ENCODE results near the gene GPC3. TPM values are rescaled to one million over a fixed set of nuclear protein-coding genes. Genes with fewer than 3 reads are reported as not detected.
"Not testable (repeated sequence)": the region's sequence is repeated elsewhere in the genome, so short reads cannot be mapped to it uniquely, and the experiment has no call there.

Gene GPC3
- total RNA-seq, 1 experiment from 2014 or later, result not detected

GRCh38 chrX:133563705-133564104, 421.7 kb downstream of the GPC3 start:
- DNase-seq (ENCODE audit: low read depth), result no peak

DNA sequence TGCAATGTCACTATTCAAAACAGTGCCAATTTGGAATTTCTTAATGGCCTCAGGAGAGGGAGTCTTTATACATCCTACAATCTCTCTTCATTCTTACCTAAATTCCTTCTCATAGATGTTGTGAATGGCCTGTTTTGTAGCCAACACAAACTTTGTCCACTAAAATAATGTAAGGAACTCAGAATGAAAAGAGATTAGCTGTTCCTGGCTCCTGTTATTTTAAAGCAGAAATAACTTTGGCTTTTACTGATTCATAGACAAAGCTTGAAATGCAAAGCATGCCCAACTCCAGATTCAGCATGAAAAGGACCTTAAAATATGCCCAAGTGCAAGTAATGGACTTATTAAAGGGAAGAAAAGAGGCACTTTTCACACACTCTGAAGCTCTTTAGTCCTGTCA, 424.1 kb downstream of the GPC3 start:
- DNase-seq (ENCODE audit: low read depth), result no peak

DNA sequence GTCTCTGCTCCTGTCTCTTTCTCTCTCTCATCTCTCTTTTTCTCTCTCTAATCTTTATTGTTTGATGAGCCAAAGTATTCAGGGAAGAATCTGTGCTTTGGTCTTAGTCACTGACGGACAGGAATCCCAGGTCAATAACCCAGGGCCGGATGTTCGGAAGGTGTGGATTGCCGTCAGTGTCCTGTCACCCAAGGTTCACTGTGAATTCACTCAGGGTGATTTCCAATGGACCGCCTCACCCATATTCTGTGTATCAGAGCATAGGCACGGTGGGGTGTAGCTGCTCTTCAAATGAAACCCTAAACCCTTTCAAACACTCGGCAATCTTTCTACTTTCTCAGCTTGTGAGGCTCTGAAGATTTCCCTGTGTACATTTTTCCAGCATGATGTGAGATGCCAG, 425.5 kb downstream of the GPC3 start:
- DNase-seq (ENCODE audit: low read depth), result no peak

- no peak for DNase-seq (ENCODE audit: low read depth)
Measured at GRCh38 chrX:133555782-133556458, 429.5 kb downstream of the GPC3 start.

DNA sequence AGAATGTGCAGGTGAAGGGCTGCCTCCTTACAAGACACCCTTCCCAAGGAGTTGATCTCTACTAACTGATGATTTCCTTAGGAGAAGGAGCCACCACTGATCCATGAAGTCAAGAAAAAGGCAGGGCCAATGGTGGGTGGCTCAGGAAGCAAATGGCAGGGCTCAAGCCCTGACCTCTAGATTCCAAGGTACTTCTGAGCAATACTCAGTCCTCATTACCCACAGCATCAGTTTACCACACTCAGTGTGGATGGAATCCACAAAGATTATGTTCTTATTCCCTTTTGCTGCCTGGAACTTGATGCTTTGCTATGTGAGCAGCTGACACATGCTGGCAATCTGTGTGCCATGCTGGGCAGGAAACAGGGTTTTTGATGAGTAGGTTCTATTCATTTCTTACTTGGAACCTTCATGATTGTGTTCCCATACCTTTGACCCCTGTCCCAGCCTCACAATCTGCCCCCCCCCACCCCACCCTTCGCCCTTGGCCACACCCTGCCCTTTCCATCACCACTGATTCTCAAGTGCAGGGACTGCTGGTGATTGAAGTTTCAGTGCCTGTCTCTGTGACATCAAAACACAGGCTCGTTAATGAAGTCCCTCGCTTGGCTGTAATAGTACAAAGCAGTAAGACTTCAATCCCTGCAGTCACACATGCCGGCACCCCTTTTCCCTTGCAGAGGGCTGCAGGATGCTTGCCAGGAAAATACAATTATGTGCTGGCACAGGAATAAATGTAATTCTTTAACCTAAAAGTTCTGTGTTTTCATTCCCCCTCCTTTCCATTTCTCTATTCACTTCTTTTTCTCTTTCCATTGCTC, 434.5 kb downstream of the GPC3 start:
- DNase-seq (ENCODE audit: low read depth), result no peak

- DNase-seq (ENCODE audit: low read depth), result no peak
Measured at GRCh38 chrX:133549295-133549933, 436.0 kb downstream of the GPC3 start.

- DNase-seq (ENCODE audit: low read depth), result no peak
Measured at GRCh38 chrX:133546441-133546840, 439.0 kb downstream of the GPC3 start.

DNA sequence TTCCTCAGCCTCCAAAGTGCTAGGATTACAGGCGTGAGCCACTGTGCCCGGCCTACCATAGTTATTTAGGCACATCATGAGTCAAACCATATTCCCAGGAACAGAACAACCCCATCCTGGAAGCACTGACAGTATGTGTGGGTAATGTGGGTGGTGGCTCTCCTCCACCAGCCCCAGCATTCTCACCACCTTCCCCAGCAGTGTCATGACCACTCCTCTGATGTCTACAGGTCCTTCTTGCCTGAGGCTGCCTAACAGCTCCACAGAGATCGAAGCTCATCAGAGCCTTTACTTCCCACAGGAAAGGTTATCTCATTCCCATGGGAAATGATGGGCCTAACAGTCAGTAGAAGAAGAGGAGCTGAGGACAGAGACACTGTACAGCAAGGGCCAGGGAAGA, 440.6 kb downstream of the GPC3 start:
- DNase-seq (ENCODE audit: low read depth), result peak; percentile 31

GRCh38 chrX:133544115-133544514, 441.3 kb downstream of the GPC3 start:
- peak; percentile 96 for DNase-seq (ENCODE audit: low read depth)

DNA sequence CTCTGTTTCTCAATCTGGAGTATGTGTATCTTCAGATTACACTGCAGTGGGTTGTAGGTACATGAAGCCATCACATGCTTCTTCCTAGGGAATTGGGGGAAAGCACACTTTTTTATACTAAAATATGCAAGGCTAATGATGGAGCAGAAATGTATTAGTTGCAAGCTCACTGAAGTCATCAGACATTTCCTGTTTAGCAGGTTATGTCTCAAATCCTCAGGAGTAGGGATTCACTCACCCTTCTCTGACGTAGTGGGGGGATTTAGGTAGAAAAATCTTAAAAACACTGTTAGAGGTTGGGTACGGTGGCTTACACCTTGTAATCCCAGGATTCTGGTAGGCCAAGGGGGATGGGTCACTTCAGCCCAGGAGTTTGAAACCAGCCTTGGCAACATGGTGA, 441.7 kb downstream of the GPC3 start:
- DNase-seq (ENCODE audit: low read depth), result peak; percentile 2

- DNase-seq (ENCODE audit: low read depth), result no peak
Measured at GRCh38 chrX:133542476-133542875, 442.9 kb downstream of the GPC3 start.

- no peak for DNase-seq (ENCODE audit: low read depth)
Measured at GRCh38 chrX:133541021-133541420, 444.4 kb downstream of the GPC3 start.

- no peak for DNase-seq (ENCODE audit: low read depth)
Measured at GRCh38 chrX:133538148-133538547, 447.2 kb downstream of the GPC3 start.

- DNase-seq (ENCODE audit: low read depth), result no peak
Measured at GRCh38 chrX:133537142-133537541, 448.3 kb downstream of the GPC3 start.

- no peak for DNase-seq (ENCODE audit: low read depth)
Measured at GRCh38 chrX:133535066-133535465, 450.3 kb downstream of the GPC3 start.

GRCh38 chrX:133534172-133534571, 451.2 kb downstream of the GPC3 start:
- no peak for DNase-seq (ENCODE audit: low read depth)

DNA sequence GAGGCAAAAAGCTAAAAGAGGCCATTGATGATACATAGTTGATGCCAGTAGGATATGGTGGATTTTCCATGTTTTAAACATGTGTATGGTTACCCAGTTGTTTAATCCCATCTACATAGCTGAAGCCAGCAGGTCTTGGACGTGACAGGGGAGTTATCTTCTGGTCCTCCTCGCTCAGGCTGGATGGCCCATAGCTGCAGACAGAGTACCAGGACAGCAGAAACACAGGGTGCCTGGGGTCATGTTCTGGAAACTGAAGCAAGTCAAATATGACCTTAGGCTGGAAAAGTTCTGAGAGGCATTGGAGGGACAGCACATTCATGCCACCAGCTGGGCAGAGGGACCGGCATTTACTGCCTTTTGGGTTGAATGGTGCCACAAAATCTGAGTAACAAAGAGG, 452.1 kb downstream of the GPC3 start:
- no peak for DNase-seq (ENCODE audit: low read depth)

DNA sequence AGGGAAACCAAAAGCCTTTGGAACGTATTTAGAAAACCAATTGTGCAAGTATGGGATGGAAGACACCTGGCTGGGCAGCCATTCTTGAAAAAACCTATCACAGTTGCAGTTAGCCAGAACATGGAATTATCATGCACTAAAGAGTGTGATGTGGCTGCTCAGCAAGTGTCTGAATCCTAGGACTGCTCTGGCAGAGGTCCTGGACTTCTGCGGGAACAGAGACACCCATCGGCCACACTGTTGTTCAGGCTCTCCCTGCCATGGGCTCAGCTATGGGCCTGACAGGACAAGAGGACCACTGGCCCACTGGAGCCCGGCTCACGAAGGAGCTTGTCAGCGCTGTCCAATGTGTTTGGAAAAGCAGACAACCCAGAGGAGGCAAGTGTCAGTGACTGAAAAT, 454.4 kb downstream of the GPC3 start:
- no peak for DNase-seq (ENCODE audit: low read depth)

DNA sequence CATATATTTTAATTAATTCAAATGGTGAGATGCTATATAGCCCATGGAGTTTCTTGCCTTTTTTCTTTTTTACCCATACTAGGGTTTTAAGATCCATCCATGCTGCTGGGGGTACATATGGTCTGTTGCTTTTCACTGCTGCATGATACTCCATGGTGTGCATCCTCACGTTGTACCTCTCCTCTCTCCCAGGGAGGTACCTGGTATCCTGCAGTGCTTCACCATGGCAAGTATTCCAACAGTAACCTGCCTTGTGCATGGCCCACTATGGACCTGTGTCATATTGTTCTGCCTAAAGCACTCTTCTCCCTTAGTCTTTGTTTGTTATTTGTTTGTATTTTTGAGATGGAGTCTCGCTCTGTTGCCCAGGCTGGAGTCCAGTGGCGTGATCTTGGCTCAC, 455.8 kb downstream of the GPC3 start:
- no peak for DNase-seq (ENCODE audit: low read depth)

DNA sequence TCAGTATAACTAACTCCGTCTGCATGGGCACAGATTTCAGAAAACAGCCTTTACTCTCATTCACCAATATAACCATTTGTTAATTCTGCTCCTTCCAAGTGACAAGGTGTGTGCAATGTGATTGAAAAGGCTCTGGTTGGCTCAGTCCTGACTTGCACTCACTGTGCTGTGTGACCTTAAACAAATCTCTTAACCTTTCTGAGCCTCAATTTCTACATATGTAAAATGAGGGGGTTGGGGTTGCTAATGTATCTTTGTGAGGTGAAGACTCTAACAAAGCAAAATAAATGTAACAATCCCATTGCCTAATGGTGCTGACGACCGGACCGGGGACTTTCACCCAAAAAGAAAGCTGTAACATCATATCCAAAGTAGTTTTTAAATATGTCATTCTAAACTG, 457.6 kb downstream of the GPC3 start:
- DNase-seq (ENCODE audit: low read depth), result no peak

DNA sequence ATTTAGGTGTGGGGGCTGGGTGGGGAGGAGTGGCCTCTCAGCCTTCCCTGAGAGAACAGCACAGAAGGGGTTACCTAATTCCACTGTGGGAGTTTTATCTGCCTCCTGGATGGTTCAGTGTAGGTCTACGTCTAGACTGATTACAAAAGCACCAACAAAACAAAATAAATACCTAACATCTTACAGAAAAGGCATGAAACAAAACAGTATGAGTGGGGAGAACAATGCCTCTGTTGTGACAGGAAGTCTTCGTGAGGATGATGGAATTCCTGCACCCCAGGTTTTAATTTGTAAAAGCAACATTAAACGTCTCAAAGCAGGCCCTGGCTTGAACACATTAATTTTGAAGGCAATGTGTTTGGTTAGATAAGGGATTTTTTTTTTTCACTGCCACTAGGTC, 458.0 kb downstream of the GPC3 start:
- DNase-seq (ENCODE audit: low read depth), result no peak

DNA sequence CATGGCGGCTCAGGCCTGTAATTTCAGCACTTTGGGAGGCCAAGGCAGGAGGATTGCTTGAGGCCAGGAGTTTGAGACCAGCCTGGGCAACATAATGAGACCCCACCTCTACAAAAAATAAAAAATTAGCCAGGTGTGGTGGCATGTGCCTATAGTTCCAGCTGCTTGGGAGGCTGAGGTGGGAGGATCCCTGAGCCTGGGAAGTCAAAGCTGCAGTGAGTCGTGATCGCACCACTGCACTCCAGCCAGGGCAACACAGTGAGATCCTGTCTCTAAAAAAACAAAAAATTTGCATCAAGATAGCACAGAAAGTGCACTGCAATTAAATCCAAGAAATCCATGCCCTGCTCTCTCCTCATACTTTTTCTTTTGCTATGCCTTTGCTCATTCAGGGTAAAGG, 458.6 kb downstream of the GPC3 start:
- DNase-seq (ENCODE audit: low read depth), result not testable (repeated sequence)

GRCh38 chrX:133523526-133523925, 461.9 kb downstream of the GPC3 start:
- DNase-seq (ENCODE audit: low read depth), result no peak

Data from M059J (cell line).